NCI-H748 (cell line): ENCODE measurements around the gene MOB2.

Experiments
- DNase-seq: peaks from one replicate; lab custom pipeline; 2025; ENCODE audit not compliant: unreplicated experiment; lab: John Stamatoyannopoulos, UW

MOB2 gene

GRCh38 chr11:1488575-1489180 lies 2.1 kb upstream of the MOB2 start:
- DNase-seq, result no peak

GRCh38 chr11:1487851-1488574 lies 1.4 kb upstream of the MOB2 start:
- no peak for DNase-seq

GRCh38 chr11:1487091-1487850 lies 692 bp upstream of the MOB2 start:
- no peak for DNase-seq

GRCh38 chr11:1485504-1485885 lies 1.1 kb downstream of the MOB2 start:
- DNase-seq, result no peak

- no peak for DNase-seq
These were observed 1.7 kb downstream of the MOB2 start for GRCh38 chr11:1484695-1485503.

GRCh38 chr11:1484061-1484671 lies 2.4 kb downstream of the MOB2 start:
- no peak for DNase-seq

- DNase-seq, result no peak
These were observed 3.1 kb downstream of the MOB2 start for GRCh38 chr11:1483445-1483961.

- no peak for DNase-seq
These were observed 3.8 kb downstream of the MOB2 start for GRCh38 chr11:1482581-1483444.

GRCh38 chr11:1481861-1482441 lies 4.6 kb downstream of the MOB2 start:
- DNase-seq, result no peak

GRCh38 chr11:1481483-1481825 lies 5.1 kb downstream of the MOB2 start:
- no peak for DNase-seq

GRCh38 chr11:1480555-1481482 lies 5.8 kb downstream of the MOB2 start:
- no peak for DNase-seq

- no peak for DNase-seq
These were observed 6.4 kb downstream of the MOB2 start for GRCh38 chr11:1480191-1480554.

GRCh38 chr11:1479678-1480118 lies 6.9 kb downstream of the MOB2 start:
- DNase-seq, result no peak

- DNase-seq, result no peak
These were observed 7.4 kb downstream of the MOB2 start for GRCh38 chr11:1479006-1479677.

- no peak for DNase-seq
These were observed 8.0 kb downstream of the MOB2 start for GRCh38 chr11:1478544-1478943.

- no peak for DNase-seq
These were observed 8.6 kb downstream of the MOB2 start for GRCh38 chr11:1478011-1478410.

GRCh38 chr11:1476940-1477736 lies 9.4 kb downstream of the MOB2 start:
- DNase-seq, result no peak
